Calu3 (cell line): Measurements from ENCODE around the gene DOC2B. TPM values are rescaled to one million over a fixed set of nuclear protein-coding genes. Genes with fewer than 3 reads are reported as not detected.

Experiments used
- BruUV-seq: library from RNA; stranded (reverse); fragments of 400-500 nt; replicated peaks from 2 replicates; lab custom pipeline; 2021; lab: Mats Ljungman, UMichigan
- CTCF ChIA-PET: fragments of 300-600 bp; sonication (Branson Sonifier 250); formaldehyde crosslinking; loops from one replicate; lab custom pipeline; 2022; ENCODE audit warnings: antibody characterized with exemption; lab: Charles Lee
- DNase-seq: peaks from one replicate; pipeline ENCODE4 v3.0.0; 2022
- H3K27ac Mint-ChIP-seq: one replicate; pipeline ENCODE4 v1.8.0; 2022; ENCODE audit warnings: mixed read lengths; ENCODE audit not compliant: unreplicated experiment
- H3K27me3 Mint-ChIP-seq: one replicate; pipeline ENCODE4 v1.8.0; 2022; ENCODE audit warnings: mixed read lengths; ENCODE audit not compliant: unreplicated experiment
- H3K36me3 Mint-ChIP-seq: one replicate; pipeline ENCODE4 v1.8.0; 2022; ENCODE audit warnings: mild to moderate bottlenecking, moderate library complexity, mixed read lengths; ENCODE audit not compliant: insufficient read depth, unreplicated experiment
- H3K4me1 Mint-ChIP-seq: one replicate; pipeline ENCODE4 v1.8.0; 2022; ENCODE audit warnings: mild to moderate bottlenecking, low read depth, mixed read lengths; ENCODE audit not compliant: unreplicated experiment
- H3K4me3 Mint-ChIP-seq: one replicate; pipeline ENCODE4 v1.8.0; 2022; ENCODE audit warnings: mild to moderate bottlenecking, low read depth, moderate library complexity, mixed read lengths; ENCODE audit not compliant: unreplicated experiment
- H3K9me3 Mint-ChIP-seq: one replicate; pipeline ENCODE4 v1.8.0; 2022; ENCODE audit warnings: low read depth, mixed read lengths; ENCODE audit not compliant: unreplicated experiment
- CTCF ChIP-seq: fragments of 200-600 bp; IDR thresholded peaks from one replicate; pipeline ENCODE4 v1.8.0; 2022; ENCODE audit warnings: antibody characterized with exemption; ENCODE audit not compliant: unreplicated experiment
- intact Hi-C: fragments of 100-400 bp; cut with micrococcal nuclease; formaldehyde crosslinking; loops from one replicate; pipeline ENCODE4 v1.10.0; 2022; ENCODE audit not compliant: unreplicated experiment
- total RNA-seq: library from RNA; stranded (reverse); gene quantifications from 2 replicates; pipeline ENCODE4 v1.2.3, GENCODE V29; 2022

Gene DOC2B
- total RNA-seq, 1 experiment from 2014 or later, result 0.24 TPM

GRCh38 chr17:148757-149156 lies 32.7 kb downstream of the DOC2B start:
- Mint-ChIP-seq H3K4me3 (no peak overlapping the region), H3K27me3 (peaks cover 12% of the 10 kb centered on the region), H3K27ac (no peak overlapping the region), H3K9me3 (no peaks in the 10 kb centered on the region), H3K4me1 (no peaks in the 10 kb centered on the region), H3K36me3 (no peaks in the 10 kb centered on the region)
- no peak for TF ChIP-seq CTCF
- CTCF ChIA-PET, result no interaction called here
- DNase-seq, result no peak
- intact Hi-C loops, result no loop called here
- no TSS peak for BruUV-seq

DNA sequence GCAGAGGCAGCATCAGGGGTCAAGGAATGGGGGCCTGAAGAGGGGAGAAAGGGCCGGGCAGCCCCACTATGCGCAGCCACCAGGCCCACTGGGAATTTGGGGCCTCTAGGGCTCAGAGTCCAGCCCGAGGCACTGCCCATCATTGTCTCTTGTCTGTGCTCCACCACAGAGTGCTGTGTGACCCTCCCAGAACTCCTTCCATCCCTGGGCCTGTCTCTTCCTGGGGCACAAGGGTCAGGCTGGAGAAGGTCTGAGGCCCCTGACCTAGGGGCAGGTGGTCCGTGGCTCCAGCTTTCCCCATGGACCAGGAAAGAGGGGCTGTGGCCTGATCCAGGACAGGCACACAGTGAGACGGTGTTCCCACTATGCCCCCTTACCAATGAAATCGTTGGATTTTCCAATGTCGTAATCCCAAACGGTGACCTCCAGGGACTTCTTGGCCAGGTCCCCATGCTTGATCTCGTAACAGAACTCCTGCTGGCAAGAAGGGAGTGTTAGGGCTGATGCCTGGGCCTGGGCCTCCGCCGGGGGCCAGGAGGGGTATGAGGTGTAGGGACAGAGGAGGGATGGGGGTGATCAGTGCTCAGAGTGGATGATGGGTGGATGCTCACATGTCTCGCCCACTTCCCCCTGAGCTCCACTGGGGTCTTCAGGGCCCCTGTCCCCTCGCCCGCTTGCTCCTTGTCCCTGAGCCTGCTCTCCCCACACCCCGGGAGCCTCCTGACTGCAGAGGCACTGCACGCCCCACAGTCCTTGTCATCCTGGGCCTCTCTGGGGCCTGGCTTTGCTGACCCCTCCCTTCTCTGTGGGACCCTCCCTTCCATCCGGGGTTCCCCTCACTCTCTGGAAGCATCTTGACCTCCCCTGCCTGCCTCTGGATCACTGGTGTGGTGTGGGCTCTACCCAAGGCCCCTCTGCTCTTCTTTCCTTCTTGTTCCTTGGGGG lies 33.4 kb downstream of the DOC2B start:
- no peak for TF ChIP-seq CTCF
- intact Hi-C loops, result no loop called here
- no TSS peak for BruUV-seq
- Mint-ChIP-seq H3K27ac (no peak overlapping the region), H3K36me3 (no peaks in the 10 kb centered on the region), H3K4me1 (no peaks in the 10 kb centered on the region), H3K9me3 (no peaks in the 10 kb centered on the region), H3K27me3 (peaks cover 12% of the 10 kb centered on the region), H3K4me3 (no peak overlapping the region)
- no peak for DNase-seq
- CTCF ChIA-PET, result no interaction called here

DNA sequence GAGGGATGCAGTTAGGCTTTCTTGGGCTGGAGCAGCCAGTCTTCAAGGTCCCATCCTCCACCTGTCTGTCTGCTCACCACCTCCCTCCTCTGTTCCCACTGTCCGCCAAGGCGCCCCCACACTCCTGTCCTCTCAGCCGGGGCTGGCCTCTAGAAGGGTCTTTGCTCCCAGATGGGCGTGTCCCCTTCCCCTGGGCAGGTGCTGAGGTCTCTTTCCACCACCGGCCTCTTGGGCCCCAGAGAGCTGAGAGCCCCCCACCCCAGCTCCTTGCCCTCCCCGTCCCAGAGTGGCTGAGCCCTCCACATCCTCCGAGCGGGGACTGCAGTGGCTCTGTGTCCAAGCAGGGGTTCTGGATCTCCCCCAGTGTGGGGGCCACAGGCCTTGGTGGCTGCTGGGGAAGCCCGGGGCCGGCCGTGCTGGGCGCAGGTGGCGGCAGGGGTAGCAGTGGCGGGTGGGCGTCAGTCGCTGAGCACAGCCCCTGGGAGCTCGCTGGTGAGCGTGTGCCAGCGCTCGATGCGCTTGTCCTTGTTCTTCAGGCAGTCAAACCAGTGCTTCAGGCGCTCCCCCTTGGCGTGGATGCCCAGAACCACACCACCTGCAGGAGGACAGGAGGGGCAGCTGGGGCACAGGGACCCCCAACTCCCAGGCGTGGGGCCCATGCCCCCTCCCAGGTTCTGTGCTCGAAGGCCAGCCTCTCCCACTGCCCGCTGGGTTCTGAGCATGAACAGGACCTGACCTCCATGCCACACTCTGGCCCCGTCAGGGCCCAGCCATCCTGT lies 34.3 kb downstream of the DOC2B start:
- Mint-ChIP-seq H3K27ac (no peak overlapping the region), H3K4me1 (no peaks in the 10 kb centered on the region), H3K4me3 (no peak overlapping the region), H3K27me3 (peaks cover 12% of the 10 kb centered on the region), H3K9me3 (no peaks in the 10 kb centered on the region), H3K36me3 (no peaks in the 10 kb centered on the region)
- intact Hi-C loops, result no loop called here
- BruUV-seq, result no TSS peak
- CTCF ChIA-PET, result no interaction called here
- DNase-seq, result no peak
- no peak for TF ChIP-seq CTCF

DNA sequence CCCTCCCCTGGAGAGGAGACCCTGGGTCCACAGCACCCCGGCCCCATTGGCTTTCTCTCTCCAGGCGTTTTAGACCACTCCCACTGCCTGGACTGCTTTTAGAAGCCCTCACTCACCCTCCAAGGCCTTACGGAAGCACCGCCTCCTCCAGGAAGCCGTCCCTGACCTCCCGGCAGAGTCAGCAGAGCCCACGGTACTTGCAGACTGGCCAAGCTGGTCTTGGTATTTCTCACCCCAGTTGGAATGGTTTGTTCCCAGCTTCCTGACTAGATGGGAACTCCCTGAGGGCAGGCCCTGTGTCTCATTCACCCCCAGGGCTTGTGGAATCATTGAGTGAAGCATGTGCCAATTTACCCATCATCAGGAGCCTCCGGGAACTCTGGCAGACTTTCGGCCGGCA lies 34.9 kb downstream of the DOC2B start:
- CTCF ChIA-PET, result no interaction called here
- intact Hi-C loops, result no loop called here
- Mint-ChIP-seq H3K4me1 (no peaks in the 10 kb centered on the region), H3K4me3 (no peak overlapping the region), H3K27me3 (peaks cover 12% of the 10 kb centered on the region), H3K27ac (no peak overlapping the region), H3K36me3 (no peaks in the 10 kb centered on the region), H3K9me3 (no peaks in the 10 kb centered on the region)
- TF ChIP-seq CTCF, result no peak
- BruUV-seq, result no TSS peak
- DNase-seq, result no peak
